GM12878 (cell line): ENCODE data around the gene FBXW7.

Experiments used
- BHLHE40 ChIP-seq, 2 experiments: fragments of 450-650 bp in 1 of 2; IDR thresholded peaks; 2 replicates each; pipeline ENCODE4 v1.6.1; 2011 to 2017; ENCODE audit warnings: low read depth in 2 of 2, borderline replicate concordance in 1 of 2, improper control_type of control experiment in 1 of 2, low read length in 1 of 2, mild to moderate bottlenecking in 1 of 2
- CTCF ChIP-seq, 3 experiments: IDR thresholded peaks in 2 of 3; conservative IDR thresholded peaks in 1 of 3; 2 replicates each; pipeline ENCODE4 v1.5.1; 2011; ENCODE audit warnings: low read depth in 3 of 3, low read length in 3 of 3, mild to moderate bottlenecking in 3 of 3, control low read depth in 2 of 3, moderate library complexity in 2 of 3, inconsistent platforms in 1 of 3, mixed read lengths in 1 of 3; ENCODE audit not compliant: control insufficient read depth in 2 of 3, insufficient read depth in 1 of 3; ENCODE audit errors: extremely low read depth in 1 of 3
- ESRRA ChIP-seq: IDR thresholded peaks from 2 replicates; pipeline ENCODE4 v1.6.1; 2012; ENCODE audit warnings: mild to moderate bottlenecking, low read length, improper control_type of control experiment
- EZH2 ChIP-seq: IDR thresholded peaks from 2 replicates; pipeline ENCODE4 v1.6.1; 2012; ENCODE audit warnings: low read depth, mild to moderate bottlenecking, control low read depth, inconsistent platforms, low read length, borderline replicate concordance; ENCODE audit not compliant: control insufficient read depth
- HDGF ChIP-seq: fragments of 450-650 bp; IDR thresholded peaks from 2 replicates; pipeline ENCODE4 v1.6.1; 2016; ENCODE audit warnings: antibody characterized with exemption
- MAX ChIP-seq: IDR thresholded peaks from 2 replicates; pipeline ENCODE4 v1.6.1; 2012; ENCODE audit warnings: low read depth, low read length, improper control_type of control experiment
- TCF12 ChIP-seq: IDR thresholded peaks from 2 replicates; pipeline ENCODE4 v1.6.1; 2011; ENCODE audit warnings: low read depth, mild to moderate bottlenecking, low read length

GRCh38 chr4:152323221-152323620 lies 212.7 kb downstream of the FBXW7 start:
- TF ChIP-seq ESRRA (no peak), MAX (no peak), TCF12 (no peak), HDGF (no peak), BHLHE40 (IDR thresholded peaks at IDR 0.05; ENCODE audit: borderline replicate concordance in 1 of 2, low read depth in 2 of 2, low read length in 1 of 2) (no peak), CTCF (IDR thresholded peaks at IDR 0.05 in 2 of 3, conservative IDR thresholded peaks at IDR 0.05 in 1 of 3; ENCODE audit: control insufficient read depth in 2 of 3, extremely low read depth in 1 of 3, insufficient read depth in 1 of 3, low read depth in 3 of 3, low read length in 3 of 3) (no peak), EZH2 (no peak)
